Activated CD8-positive, alpha-beta memory T cell treated with anti-CD3 and anti-CD28 coated beads for 36 hours (primary cell): ENCODE data around the gene ADAM15. TPM values are rescaled to one million over a fixed set of nuclear protein-coding genes. Genes with fewer than 3 reads are reported as not detected.

ENCODE experiments used
- CTCF ChIA-PET: fragments of 350-600 bp; sonication (Branson Sonifier 250); formaldehyde crosslinking; loops from one replicate; lab custom pipeline; 2021; ENCODE audit warnings: antibody characterized with exemption; lab: Charles Lee
- POLR2A ChIA-PET: fragments of 350-600 bp; sonication (Branson Sonifier 250); formaldehyde crosslinking; loops from one replicate; lab custom pipeline; 2021; ENCODE audit warnings: antibody characterized with exemption; lab: Charles Lee
- total RNA-seq, 2 experiments: library from RNA; stranded (reverse); gene quantifications; one replicate each; pipeline ENCODE4 v1.2.3, GENCODE V29; 2021

The ADAM15 gene
- total RNA-seq, 2 experiments from 2014 or later: 38.5 to 44.6 TPM

DNA sequence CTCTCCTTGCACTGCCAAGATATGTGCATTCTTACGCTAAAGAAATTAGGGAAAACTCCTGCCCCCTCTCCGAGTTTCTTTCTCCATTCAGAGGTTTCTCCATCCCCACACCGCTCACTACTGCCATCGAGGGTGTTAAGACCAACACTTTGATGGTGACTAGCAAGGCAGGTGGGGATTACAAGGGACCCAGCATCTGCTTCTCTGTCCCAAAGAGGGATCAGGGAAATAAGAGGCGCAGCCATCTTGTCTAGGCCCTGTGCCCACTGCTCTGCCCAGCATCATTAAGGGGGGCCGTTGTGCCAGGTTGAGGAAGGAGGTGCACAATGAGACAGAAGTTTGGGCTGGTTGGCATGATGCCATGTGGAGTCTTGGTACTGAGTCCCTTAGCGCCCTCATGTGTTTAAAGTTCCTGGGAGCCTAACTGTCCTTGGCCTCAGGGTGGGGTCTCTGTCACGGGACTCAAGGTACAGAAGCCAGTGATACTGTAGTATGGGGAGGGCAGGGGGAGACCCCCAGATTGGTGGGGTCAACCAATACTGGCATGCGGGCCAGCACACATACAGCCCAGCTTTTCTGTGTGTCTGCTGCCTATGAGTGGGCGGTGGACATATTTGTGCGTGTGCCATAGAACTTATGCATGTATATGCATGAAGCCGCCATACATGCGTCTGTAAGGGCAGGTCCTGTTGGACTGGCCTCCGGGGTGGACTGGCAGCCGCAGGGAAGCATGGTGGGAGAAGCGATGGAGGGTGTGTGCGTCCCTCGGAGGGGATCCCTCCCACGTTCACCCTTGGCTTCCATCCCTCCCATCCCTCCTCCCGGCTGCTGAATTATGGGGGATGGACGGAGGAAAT lies 33.0 kb downstream of the ADAM15 start:
- ChIA-PET CTCF (interaction anchor here (0.8 to 5.5 kb wide), 18 partner anchors 9 to 148 kb away, joined by 3 to 127 read pairs (median 4); partner anchors contain the start of genes ADAM15, CKS1B, DCST1 and DCST2), POLR2A (interaction anchor here (0.8 to 1.8 kb wide), 3 partner anchors 20 to 88 kb away, joined by 3 to 9 read pairs (median 4); partner anchors contain the start of gene KRTCAP2)

GRCh38 chr1:155084722-155085503 lies 33.8 kb downstream of the ADAM15 start:
- ChIA-PET CTCF (interaction anchor here (0.6 to 5.5 kb wide), 38 partner anchors 10 to 149 kb away, joined by 3 to 127 read pairs (median 4); partner anchors contain the start of genes ADAM15, CKS1B, DCST1 and DCST2), POLR2A (interaction anchor here (0.5 to 1.8 kb wide), 7 partner anchors 20 to 1097 kb away, joined by 3 to 9 read pairs (median 3); partner anchors contain the start of genes ADAR, EFNA4 and KRTCAP2)

- CTCF ChIA-PET: interaction anchor here (0.5 to 5.5 kb wide), 36 partner anchors 10 to 179 kb away, joined by 3 to 127 read pairs (median 4); partner anchors contain the start of genes ADAM15, CKS1B, DCST1 and DCST2
- POLR2A ChIA-PET: interaction anchor here (0.5 to 1.8 kb wide), 6 partner anchors 22 to 1096 kb away, joined by 3 to 9 read pairs (median 3); partner anchors contain the start of genes EFNA4 and KRTCAP2
These were observed 34.5 kb downstream of the ADAM15 start for GRCh38 chr1:155085504-155086127.

- CTCF ChIA-PET: interaction anchor here (0.5 to 5.5 kb wide), 19 partner anchors 10 to 180 kb away, joined by 3 to 127 read pairs (median 4); partner anchors contain the start of genes ADAM15, EFNA4, KRTCAP2 and TRIM46
- POLR2A ChIA-PET: interaction anchor here (0.6 to 1.8 kb wide), 2 partner anchors 23 to 86 kb away, joined by 3 to 9 read pairs; partner anchors contain the start of gene KRTCAP2
These were observed 35.1 kb downstream of the ADAM15 start for GRCh38 chr1:155086128-155086741.

- POLR2A ChIA-PET: no interaction called here
- CTCF ChIA-PET: interaction anchor here (0.9 to 5.5 kb wide), 12 partner anchors 11 to 180 kb away, joined by 3 to 127 read pairs (median 9); partner anchors contain the start of genes ADAM15, EFNA4, KRTCAP2 and TRIM46
These were observed 35.9 kb downstream of the ADAM15 start for GRCh38 chr1:155086856-155087535.

GRCh38 chr1:155091071-155092051 lies 40.2 kb downstream of the ADAM15 start:
- POLR2A ChIA-PET: interaction anchor here (0.5 to 1.2 kb wide), 4 partner anchors 76 to 843 kb away, joined by 3 to 12 read pairs (median 4); partner anchors contain the start of genes KRTCAP2 and TRIM46
- CTCF ChIA-PET: interaction anchor here (0.6 to 5.3 kb wide), 33 partner anchors 11 to 941 kb away, joined by 3 to 78 read pairs (median 4); partner anchors contain the start of genes EFNA1, EFNA3, KRTCAP2 and SLC50A1

GRCh38 chr1:155092131-155092530 lies 41.0 kb downstream of the ADAM15 start:
- ChIA-PET CTCF (interaction anchor here (0.6 to 5.3 kb wide), 28 partner anchors 12 to 368 kb away, joined by 3 to 78 read pairs (median 4); partner anchors contain the start of genes EFNA1, KRTCAP2, SLC50A1 and TRIM46), POLR2A (interaction anchor here (1.2 kb wide), 1 partner anchor 81 kb away, joined by 3 read pairs; the partner anchor contains the start of genes KRTCAP2 and TRIM46)

DNA sequence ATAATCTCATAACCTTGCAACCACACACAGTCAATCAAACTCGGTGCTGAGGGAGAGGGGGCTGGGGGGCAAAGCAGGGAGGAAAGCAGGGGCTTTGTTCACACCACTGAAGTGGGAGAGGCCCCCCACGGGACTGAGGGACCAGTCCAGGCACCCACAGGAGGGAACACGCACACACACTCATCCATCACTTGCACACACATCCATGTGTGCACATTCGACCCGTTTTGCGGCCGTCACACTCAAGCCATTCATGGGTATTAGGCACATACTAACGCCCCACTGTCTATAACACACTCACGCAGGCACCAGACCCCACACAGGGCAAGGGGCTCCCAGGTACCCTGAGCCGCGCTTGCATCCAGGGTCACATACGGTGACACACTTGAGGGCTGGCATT lies 41.5 kb downstream of the ADAM15 start:
- ChIA-PET POLR2A (no interaction called here), CTCF (interaction anchor here (1.1 to 5.3 kb wide), 9 partner anchors 12 to 368 kb away, joined by 3 to 78 read pairs (median 8); partner anchors contain the start of genes EFNA1, KRTCAP2, SLC50A1 and TRIM46)

GRCh38 chr1:155093911-155094621 lies 43.0 kb downstream of the ADAM15 start:
- ChIA-PET POLR2A (no interaction called here), CTCF (interaction anchor here (2.5 kb wide), 1 partner anchor 74 kb away, joined by 16 read pairs; no protein-coding TSS in a partner anchor)

GRCh38 chr1:155094622-155094948 lies 43.5 kb downstream of the ADAM15 start:
- POLR2A ChIA-PET: no interaction called here
- CTCF ChIA-PET: interaction anchor here (2.5 kb wide), 1 partner anchor 74 kb away, joined by 16 read pairs; no protein-coding TSS in a partner anchor

GRCh38 chr1:155099331-155099730 lies 48.2 kb downstream of the ADAM15 start:
- POLR2A ChIA-PET: no interaction called here

GRCh38 chr1:155103325-155103724 lies 52.2 kb downstream of the ADAM15 start:
- POLR2A ChIA-PET: no interaction called here
- CTCF ChIA-PET: interaction anchor here (2.1 kb wide), 1 partner anchor 65 kb away, joined by 7 read pairs; no protein-coding TSS in a partner anchor

More at GRCh38 chr1:155099331-155099730, 48.2 kb downstream of the ADAM15 start:
- CTCF ChIA-PET: interaction anchor here (0.7 kb wide), 1 partner anchor 337 kb away, joined by 3 read pairs; no protein-coding TSS in a partner anchor

GRCh38 chr1:155104605-155105534 lies 53.8 kb downstream of the ADAM15 start:
- ChIA-PET CTCF (interaction anchor here (1.0 kb wide), 1 partner anchor 13 kb away, joined by 3 read pairs; no protein-coding TSS in a partner anchor), POLR2A (no interaction called here)

DNA sequence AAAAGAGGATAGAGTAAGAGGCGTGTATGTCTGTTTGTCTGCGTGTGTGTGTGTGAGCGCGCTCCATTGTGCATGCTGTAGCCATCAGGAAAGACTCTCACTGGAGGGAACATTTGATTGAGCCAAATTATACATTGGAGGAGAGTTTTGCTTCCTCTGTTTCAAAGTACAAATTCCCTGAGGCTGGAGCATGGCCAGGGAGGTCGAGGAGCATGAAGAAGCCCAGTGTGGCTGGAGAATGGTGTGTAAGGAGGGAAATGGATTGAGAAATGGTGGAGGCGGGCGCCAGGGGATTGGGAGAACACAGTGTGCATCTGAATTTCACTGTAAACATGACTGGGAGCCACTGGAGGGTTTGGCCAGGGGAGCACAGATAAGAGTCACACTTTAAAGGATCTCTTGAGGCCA lies 54.5 kb downstream of the ADAM15 start:
- CTCF ChIA-PET: no interaction called here
- POLR2A ChIA-PET: no interaction called here
